Mesothelial cell of epicardium (in vitro differentiated cells): Measurements from ENCODE around the gene ZNF398. TPM values are rescaled to one million over a fixed set of nuclear protein-coding genes. Genes with fewer than 3 reads are reported as not detected.

Experiments
- DNase-seq, 2 experiments: peaks; one replicate each; pipeline ENCODE4 v3.0.0; 2021; ENCODE audit warnings: low spot score in 2 of 2; ENCODE audit not compliant: unreplicated experiment in 2 of 2
- H3K27ac Mint-ChIP-seq: 2 replicates; pipeline ENCODE4 v1.8.0; 2021; ENCODE audit warnings: mixed read lengths
- H3K27me3 Mint-ChIP-seq: 2 replicates; pipeline ENCODE4 v1.8.0; 2021; ENCODE audit warnings: low read depth, mixed read lengths
- H3K36me3 Mint-ChIP-seq: 2 replicates; pipeline ENCODE4 v1.8.0; 2021; ENCODE audit warnings: mixed read lengths
- H3K4me1 Mint-ChIP-seq: 2 replicates; pipeline ENCODE4 v1.8.0; 2021; ENCODE audit warnings: mixed read lengths
- H3K4me3 Mint-ChIP-seq: 2 replicates; pipeline ENCODE4 v1.8.0; 2021; ENCODE audit warnings: mild to moderate bottlenecking, moderate library complexity, mixed read lengths
- H3K9me3 Mint-ChIP-seq: 2 replicates; pipeline ENCODE4 v1.8.0; 2021; ENCODE audit warnings: mixed read lengths
- CTCF ChIP-seq: fragments of 200-600 bp; sonication (generic); IDR thresholded peaks from one replicate; pipeline ENCODE4 v1.5.0; 2021; ENCODE audit warnings: antibody characterized with exemption; ENCODE audit not compliant: unreplicated experiment
- total RNA-seq: library from RNA; stranded (reverse); gene quantifications from 3 replicates; pipeline ENCODE4 v1.2.1, GENCODE V29; 2021

The ZNF398 gene
- total RNA-seq, result 20.0 to 21.9 TPM (median 20.6 TPM) in 3 replicates

- Mint-ChIP-seq H3K4me1 (peaks cover 46% of the 10 kb centered on the region), H3K9me3 (no peaks in the 10 kb centered on the region), H3K27ac (peak within 1 kb of the TSS; percentile 97), H3K36me3 (no peaks in the 10 kb centered on the region), H3K27me3 (no peaks in the 10 kb centered on the region), H3K4me3 (peak within 1 kb of the TSS; percentile 90)
- DNase-seq, result peak; percentile 62 to 81
- TF ChIP-seq CTCF, result peak; percentile 60
Observed at GRCh38 chr7:149147072-149147751, at the start of gene ZNF398. Gene ZNF398 (plus strand): TSS chr7:149147453. CDS start chr7:149147743, 290 bp downstream.

- no peak for TF ChIP-seq CTCF
- Mint-ChIP-seq H3K4me3 (no peak overlapping the region), H3K27me3 (no peaks in the 10 kb centered on the region), H3K9me3 (no peaks in the 10 kb centered on the region), H3K36me3 (peaks cover 11% of the 10 kb centered on the region), H3K27ac (no peak overlapping the region), H3K4me1 (peaks cover 8% of the 10 kb centered on the region)
- no peak for DNase-seq
Observed at GRCh38 chr7:149099058-149099457, 48.2 kb upstream of the ZNF398 start.

- H3K27ac Mint-ChIP-seq, result peak overlapping the region; percentile 12
- no peak for TF ChIP-seq CTCF
- no peaks in the 10 kb centered on the region for H3K27me3 Mint-ChIP-seq
- DNase-seq, result no peak
- no peak overlapping the region for H3K4me3 Mint-ChIP-seq
- H3K4me1 Mint-ChIP-seq, result peaks cover 8% of the 10 kb centered on the region
- peaks cover 17% of the 10 kb centered on the region for H3K36me3 Mint-ChIP-seq
- H3K9me3 Mint-ChIP-seq, result no peaks in the 10 kb centered on the region
Observed at GRCh38 chr7:149100821-149101220, 46.4 kb upstream of the ZNF398 start.

DNA sequence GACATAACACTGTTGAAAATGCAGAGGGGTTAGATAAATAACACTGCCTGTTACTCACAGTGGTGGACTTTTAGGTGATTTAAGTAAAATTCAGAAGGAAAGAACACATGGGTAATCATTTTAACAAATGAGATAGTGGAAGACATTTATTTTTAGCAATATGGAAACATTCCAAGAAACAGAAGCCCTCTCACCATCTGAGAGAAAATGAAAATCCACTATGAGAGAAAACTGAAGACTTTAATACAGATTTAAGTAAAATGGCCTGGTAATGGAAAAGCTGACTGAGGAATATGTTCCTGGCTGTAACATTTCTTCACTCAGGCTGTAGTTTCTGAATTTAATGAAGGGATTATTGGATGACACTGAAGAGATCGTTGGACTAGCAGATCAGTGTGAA is 44.6 kb upstream of the ZNF398 start:
- Mint-ChIP-seq H3K9me3 (no peaks in the 10 kb centered on the region), H3K27me3 (no peaks in the 10 kb centered on the region), H3K36me3 (peaks cover 19% of the 10 kb centered on the region), H3K27ac (peak overlapping the region; percentile 3), H3K4me3 (no peak overlapping the region), H3K4me1 (peaks cover 2% of the 10 kb centered on the region)
- TF ChIP-seq CTCF, result no peak
- DNase-seq, result no peak

- no peak for TF ChIP-seq CTCF
Observed at GRCh38 chr7:149103424-149103823, 43.8 kb upstream of the ZNF398 start.

DNA sequence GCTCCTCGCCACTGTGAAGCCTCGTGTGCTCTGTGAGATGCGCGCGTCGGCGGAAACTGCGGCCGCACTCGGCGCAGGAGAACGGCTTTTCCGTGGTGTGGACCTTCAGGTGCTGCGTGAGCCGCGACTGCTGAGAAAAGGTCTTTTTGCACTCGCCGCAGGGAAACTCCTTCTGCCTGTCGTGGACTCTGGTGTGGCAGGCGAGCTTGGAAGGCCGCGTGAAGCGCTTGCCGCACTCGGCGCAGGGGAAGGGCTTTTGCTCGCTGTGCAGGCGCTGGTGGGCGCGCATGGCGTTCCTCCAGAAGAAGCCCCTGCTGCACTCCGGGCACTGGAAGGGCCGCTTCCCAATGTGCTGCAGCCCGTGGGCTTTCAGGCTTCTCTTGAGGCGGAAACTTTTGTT is 43.0 kb upstream of the ZNF398 start:
- no peak for DNase-seq
- H3K27ac Mint-ChIP-seq, result no peak overlapping the region
- no peaks in the 10 kb centered on the region for H3K27me3 Mint-ChIP-seq
- no peak for TF ChIP-seq CTCF
- no peaks in the 10 kb centered on the region for H3K9me3 Mint-ChIP-seq
- peaks cover 2% of the 10 kb centered on the region for H3K4me1 Mint-ChIP-seq
- peaks cover 19% of the 10 kb centered on the region for H3K36me3 Mint-ChIP-seq
- no peak overlapping the region for H3K4me3 Mint-ChIP-seq

More at GRCh38 chr7:149103424-149103823, 43.8 kb upstream of the ZNF398 start:
- peaks cover 2% of the 10 kb centered on the region for H3K4me1 Mint-ChIP-seq
- no peak for DNase-seq
- H3K27ac Mint-ChIP-seq, result no peak overlapping the region
- H3K27me3 Mint-ChIP-seq, result no peaks in the 10 kb centered on the region
- H3K4me3 Mint-ChIP-seq, result no peak overlapping the region
- peaks cover 19% of the 10 kb centered on the region for H3K36me3 Mint-ChIP-seq
- no peaks in the 10 kb centered on the region for H3K9me3 Mint-ChIP-seq
